Ramos (cell line): ENCODE measurements around the gene CCDC88B.

Experiments
- in situ Hi-C: fragments of 300-500 bp; cut with MboI; formaldehyde crosslinking; loops from one replicate; pipeline ENCODE4 v1.14.3; 2022; ENCODE audit warnings: low sequenced_read_pairs; ENCODE audit not compliant: unreplicated experiment

The CCDC88B gene

GRCh38 chr11:64341851-64342791 lies 2.1 kb downstream of the CCDC88B start:
- in situ Hi-C loops, result no loop called here

- in situ Hi-C loops, result no loop called here
Observed at GRCh38 chr11:64342869-64343745, 3.1 kb downstream of the CCDC88B start.

GRCh38 chr11:64343767-64344559 lies 4.0 kb downstream of the CCDC88B start:
- in situ Hi-C loops, result no loop called here

- in situ Hi-C loops, result no loop called here
Observed at GRCh38 chr11:64344787-64345186, 4.8 kb downstream of the CCDC88B start.

- in situ Hi-C loops, result no loop called here
Observed at GRCh38 chr11:64347193-64347867, 7.3 kb downstream of the CCDC88B start.

GRCh38 chr11:64348383-64349024 lies 8.5 kb downstream of the CCDC88B start:
- in situ Hi-C loops, result no loop called here

GRCh38 chr11:64349025-64349387 lies 9.0 kb downstream of the CCDC88B start:
- in situ Hi-C loops, result no loop called here

GRCh38 chr11:64349404-64349803 lies 9.4 kb downstream of the CCDC88B start:
- in situ Hi-C loops, result no loop called here

GRCh38 chr11:64351136-64351631 lies 11.2 kb downstream of the CCDC88B start:
- in situ Hi-C loops, result no loop called here

GRCh38 chr11:64352099-64352994 lies 12.3 kb downstream of the CCDC88B start:
- in situ Hi-C loops, result no loop called here

GRCh38 chr11:64352995-64353714 lies 13.2 kb downstream of the CCDC88B start:
- in situ Hi-C loops, result no loop called here

- in situ Hi-C loops, result no loop called here
Observed at GRCh38 chr11:64353715-64354506, 13.9 kb downstream of the CCDC88B start.

GRCh38 chr11:64355078-64355940 lies 15.3 kb downstream of the CCDC88B start:
- in situ Hi-C loops, result no loop called here

- in situ Hi-C loops, result no loop called here
Observed at GRCh38 chr11:64356498-64357411, 16.8 kb downstream of the CCDC88B start.

- in situ Hi-C loops, result no loop called here
Observed at GRCh38 chr11:64357446-64357845, 17.4 kb downstream of the CCDC88B start.
